ENCODE results near the gene KCNJ3. TPM values are rescaled to one million over a fixed set of nuclear protein-coding genes. Genes with fewer than 3 reads are reported as not detected.

Gene KCNJ3
- total RNA-seq, 6 experiments from 2014 or later, result 0.12 to 1.5 (median 0.52) TPM

DNA sequence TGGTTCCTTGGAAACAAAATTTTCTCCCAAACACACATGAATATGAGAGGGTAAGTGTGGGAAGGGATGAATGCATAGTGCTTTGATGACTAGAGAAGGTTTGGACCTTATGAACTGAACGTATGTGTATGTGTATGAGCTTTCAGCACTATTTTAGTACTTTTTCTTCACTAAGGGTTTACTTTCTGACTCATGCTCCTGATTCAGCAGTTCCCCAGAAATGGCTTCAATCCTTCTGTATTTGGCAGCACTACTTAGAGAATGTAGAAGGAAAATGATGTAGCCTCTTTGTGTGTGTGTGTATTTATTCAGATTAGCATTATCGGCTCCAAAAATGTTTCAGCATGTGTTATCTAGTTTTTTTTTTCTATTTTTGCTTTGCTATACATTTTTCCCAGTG lies 22.2 kb downstream of the KCNJ3 start:
- no peak for DNase-seq
- 71% methylated on average over 2 of the region's 2 CpGs for WGBS (ENCODE audit: insufficient coverage, low coverage, low lambda C conversion rate, missing lambda C conversion rate)

DNA sequence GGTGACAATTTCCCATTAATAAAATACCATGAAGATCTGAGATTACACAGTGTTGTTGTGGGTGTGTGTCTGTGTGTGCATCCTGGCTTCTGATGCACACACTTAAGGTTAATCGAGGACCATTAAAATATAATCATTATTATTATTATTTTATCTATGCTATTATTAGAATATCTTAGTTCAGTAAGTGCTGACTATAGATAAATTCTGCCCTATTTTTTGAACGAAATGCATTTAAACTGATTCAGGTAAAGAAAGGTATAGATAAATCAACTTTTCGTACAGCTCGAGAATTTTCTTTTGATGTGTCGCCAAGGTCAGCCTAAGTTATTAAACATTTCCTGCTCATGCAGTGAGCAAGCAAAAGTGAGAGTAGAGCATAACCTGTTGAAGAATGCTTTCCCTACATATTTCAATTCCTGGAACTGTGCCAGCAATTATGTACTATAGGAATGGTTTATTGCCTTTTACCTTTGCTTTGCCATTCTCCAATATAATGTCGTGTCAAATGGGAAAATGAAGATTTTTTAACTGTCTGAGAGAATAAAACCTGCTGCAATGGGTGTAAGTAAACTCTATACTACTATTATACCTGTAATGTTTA lies 25.8 kb downstream of the KCNJ3 start:
- Histone ChIP-seq H3K4me1 (no peaks in the 10 kb centered on the region), H3K4me3 (no peak overlapping the region), H3K9me3 (no peaks in the 10 kb centered on the region), H3K27ac (no peak overlapping the region), H3K27me3 (no peaks in the 10 kb centered on the region), H3K36me3 (no peaks in the 10 kb centered on the region)
- intact Hi-C loops (cut with DNase I), result no loop called here
- 77% methylated on average over 6 of the region's 6 CpGs for WGBS (ENCODE audit: insufficient coverage, low coverage, low lambda C conversion rate, missing lambda C conversion rate)
- no peak for ATAC-seq
- no peak for DNase-seq
- TF ChIP-seq POLR2A (IDR thresholded peaks at IDR 0.05), result no peak
- TF ChIP-seq, protein P1, sequence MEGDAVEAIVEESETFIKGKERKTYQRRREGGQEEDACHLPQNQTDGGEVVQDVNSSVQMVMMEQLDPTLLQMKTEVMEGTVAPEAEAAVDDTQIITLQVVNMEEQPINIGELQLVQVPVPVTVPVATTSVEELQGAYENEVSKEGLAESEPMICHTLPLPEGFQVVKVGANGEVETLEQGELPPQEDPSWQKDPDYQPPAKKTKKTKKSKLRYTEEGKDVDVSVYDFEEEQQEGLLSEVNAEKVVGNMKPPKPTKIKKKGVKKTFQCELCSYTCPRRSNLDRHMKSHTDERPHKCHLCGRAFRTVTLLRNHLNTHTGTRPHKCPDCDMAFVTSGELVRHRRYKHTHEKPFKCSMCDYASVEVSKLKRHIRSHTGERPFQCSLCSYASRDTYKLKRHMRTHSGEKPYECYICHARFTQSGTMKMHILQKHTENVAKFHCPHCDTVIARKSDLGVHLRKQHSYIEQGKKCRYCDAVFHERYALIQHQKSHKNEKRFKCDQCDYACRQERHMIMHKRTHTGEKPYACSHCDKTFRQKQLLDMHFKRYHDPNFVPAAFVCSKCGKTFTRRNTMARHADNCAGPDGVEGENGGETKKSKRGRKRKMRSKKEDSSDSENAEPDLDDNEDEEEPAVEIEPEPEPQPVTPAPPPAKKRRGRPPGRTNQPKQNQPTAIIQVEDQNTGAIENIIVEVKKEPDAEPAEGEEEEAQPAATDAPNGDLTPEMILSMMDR (IDR thresholded peaks at IDR 0.05), result no peak

More for the DNA sequence above, 22.2 kb downstream of the KCNJ3 start:
- H3K27ac ChIP-seq, result no peak overlapping the region
- TF ChIP-seq POLR2A (IDR thresholded peaks at IDR 0.05), result no peak
- TF ChIP-seq, protein P1 (IDR thresholded peaks at IDR 0.05), result no peak
- H3K9me3 ChIP-seq, result no peaks in the 10 kb centered on the region
- intact Hi-C loops (cut with DNase I), result no loop called here
- no peaks in the 10 kb centered on the region for H3K4me1 ChIP-seq
- ATAC-seq, result no peak
- no peak overlapping the region for H3K4me3 ChIP-seq
- H3K36me3 ChIP-seq, result no peaks in the 10 kb centered on the region
- no peaks in the 10 kb centered on the region for H3K27me3 ChIP-seq

DNA sequence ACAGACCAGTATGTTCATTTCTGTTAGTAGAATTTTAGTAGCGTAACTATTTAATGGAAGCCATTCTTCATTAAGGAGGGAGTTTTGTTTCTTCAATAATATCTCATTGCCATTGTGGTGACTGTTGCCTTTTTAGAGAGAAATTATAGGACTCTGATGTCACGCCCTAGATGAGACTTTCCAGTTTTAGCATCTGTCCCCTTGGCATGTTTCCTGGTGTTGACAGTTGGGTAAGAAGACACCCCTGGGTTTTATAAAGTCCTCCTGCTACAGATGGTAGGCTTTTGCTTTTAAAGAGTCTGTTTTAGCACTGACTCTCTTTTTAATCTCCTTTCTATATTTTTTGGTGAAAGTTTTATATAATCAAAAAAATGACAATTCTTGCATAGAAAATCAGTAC lies 41.9 kb downstream of the KCNJ3 start:
- WGBS (ENCODE audit: insufficient coverage, low coverage, low lambda C conversion rate, missing lambda C conversion rate), result 65% methylated on average over 2 of the region's 2 CpGs
- H3K9me3 ChIP-seq, result no peaks in the 10 kb centered on the region
- DNase-seq (no peak), ATAC-seq (no peak)
- H3K4me3 ChIP-seq, result no peak overlapping the region
- no peaks in the 10 kb centered on the region for H3K4me1 ChIP-seq
- intact Hi-C loops (cut with DNase I), result no loop called here
- H3K36me3 ChIP-seq, result no peaks in the 10 kb centered on the region
- no peak overlapping the region for H3K27ac ChIP-seq
- TF ChIP-seq, protein P1 (IDR thresholded peaks at IDR 0.05), result no peak
- TF ChIP-seq POLR2A (IDR thresholded peaks at IDR 0.05), result no peak
- no peaks in the 10 kb centered on the region for H3K27me3 ChIP-seq

DNA sequence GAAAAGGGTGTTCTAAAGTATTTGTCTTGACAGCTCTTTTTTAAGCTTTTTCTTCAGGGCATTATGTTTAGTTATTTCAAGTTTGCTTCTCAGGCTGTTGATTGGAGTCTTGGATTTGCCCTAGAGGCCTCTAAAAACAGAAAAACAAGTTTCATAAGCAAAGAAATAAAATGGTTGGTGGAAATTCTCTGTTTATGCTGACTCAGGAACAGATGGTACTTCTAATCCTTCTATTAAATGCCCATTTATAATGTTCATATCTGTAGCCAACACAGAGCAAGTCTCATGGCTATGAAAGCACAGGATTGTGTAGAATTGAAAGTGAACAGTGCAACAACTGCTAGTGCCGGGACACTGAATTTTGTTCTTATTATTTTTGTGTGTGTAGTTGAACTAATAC lies 60.4 kb downstream of the KCNJ3 start:
- H3K9me3 ChIP-seq, result no peaks in the 10 kb centered on the region
- TF ChIP-seq POLR2A (IDR thresholded peaks at IDR 0.05), result no peak
- TF ChIP-seq, protein P1 (IDR thresholded peaks at IDR 0.05), result no peak
- ATAC-seq, result no peak
- H3K4me3 ChIP-seq, result no peak overlapping the region
- no peaks in the 10 kb centered on the region for H3K4me1 ChIP-seq
- WGBS (ENCODE audit: insufficient coverage, low coverage, low lambda C conversion rate, missing lambda C conversion rate), result 85% methylated on average over 1 of the region's 1 CpG
- H3K36me3 ChIP-seq, result no peaks in the 10 kb centered on the region
- no peak for DNase-seq
- H3K27ac ChIP-seq, result no peak overlapping the region
- intact Hi-C loops (cut with DNase I), result no loop called here
- H3K27me3 ChIP-seq, result no peaks in the 10 kb centered on the region

DNA sequence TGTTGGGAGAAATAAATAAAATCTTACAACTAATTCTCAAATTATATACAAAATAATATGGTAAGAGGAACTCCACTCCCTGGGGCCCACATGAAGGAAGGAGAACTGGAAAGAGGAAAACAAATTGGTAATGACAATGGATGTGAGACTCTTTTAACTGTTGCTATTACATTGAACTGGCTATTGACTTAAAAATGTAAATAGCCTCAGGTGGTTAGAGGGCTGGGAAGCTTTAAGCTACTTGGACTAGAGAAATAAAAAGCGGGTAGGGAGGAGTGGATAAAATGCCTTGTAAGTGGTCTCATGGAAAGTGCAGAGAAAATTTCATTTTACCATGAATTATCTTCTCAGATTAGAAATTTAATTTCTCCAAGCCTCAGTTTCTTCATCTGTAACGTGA lies 64.1 kb downstream of the KCNJ3 start:
- Histone ChIP-seq H3K36me3 (no peaks in the 10 kb centered on the region), H3K4me3 (no peak overlapping the region), H3K27me3 (no peaks in the 10 kb centered on the region), H3K9me3 (no peaks in the 10 kb centered on the region), H3K4me1 (no peaks in the 10 kb centered on the region), H3K27ac (no peak overlapping the region)
- no peak for TF ChIP-seq POLR2A (IDR thresholded peaks at IDR 0.05)
- TF ChIP-seq, protein P1 (IDR thresholded peaks at IDR 0.05), result no peak
- DNase-seq (no peak), ATAC-seq (no peak)
- intact Hi-C loops (cut with DNase I), result no loop called here
- 71% methylated on average over 2 of the region's 2 CpGs for WGBS (ENCODE audit: insufficient coverage, low coverage, low lambda C conversion rate, missing lambda C conversion rate)
